Fibroblast of lung (primary cell): ENCODE measurements around the gene CIDEC.

ENCODE experiments used
- EZH2 ChIP-seq: IDR thresholded peaks from 2 replicates; pipeline ENCODE4 v1.5.1; 2012; ENCODE audit warnings: low read length, control low read depth, mild to moderate bottlenecking; ENCODE audit errors: missing control alignments
- TF ChIP-seq, protein P1 (sequence below), 2 donors: IDR thresholded peaks in 1 of 2; conservative IDR thresholded peaks in 1 of 2; 1 replicate in 1 of 2; 2 replicates in 1 of 2; pipeline ENCODE4 v1.5.1; 2011 to 2012; ENCODE audit warnings: low read length in 2 of 2, control low read depth in 1 of 2, inconsistent platforms in 1 of 2, low read depth in 1 of 2, mild to moderate bottlenecking in 1 of 2

DNA sequence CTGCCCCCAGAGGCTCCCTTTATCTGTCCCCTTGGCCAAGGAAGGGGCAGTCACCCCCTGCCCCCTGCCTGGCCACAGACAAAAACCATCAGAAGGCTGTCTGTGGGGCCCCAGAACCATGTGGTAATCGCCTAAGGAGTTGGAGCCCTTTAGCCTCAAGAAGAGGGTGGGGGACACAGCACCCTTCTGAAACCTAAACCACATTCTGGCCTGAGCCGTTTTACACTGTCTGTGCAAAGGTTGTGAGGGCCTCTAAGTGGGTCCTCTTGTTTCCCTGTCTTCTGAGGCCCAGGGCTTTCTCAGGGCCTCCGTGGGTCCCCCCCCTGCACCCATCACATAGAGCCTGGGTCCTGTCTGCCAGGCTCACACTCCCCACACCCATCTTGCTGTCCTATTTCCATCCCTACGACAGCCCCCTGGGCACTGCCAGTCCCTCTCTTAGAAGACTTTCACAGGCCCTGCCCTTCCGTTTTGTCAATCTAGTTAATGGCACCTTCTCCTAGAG is 18.4 kb downstream of the CIDEC start:
- TF ChIP-seq EZH2: no peak
- TF ChIP-seq, protein P1, sequence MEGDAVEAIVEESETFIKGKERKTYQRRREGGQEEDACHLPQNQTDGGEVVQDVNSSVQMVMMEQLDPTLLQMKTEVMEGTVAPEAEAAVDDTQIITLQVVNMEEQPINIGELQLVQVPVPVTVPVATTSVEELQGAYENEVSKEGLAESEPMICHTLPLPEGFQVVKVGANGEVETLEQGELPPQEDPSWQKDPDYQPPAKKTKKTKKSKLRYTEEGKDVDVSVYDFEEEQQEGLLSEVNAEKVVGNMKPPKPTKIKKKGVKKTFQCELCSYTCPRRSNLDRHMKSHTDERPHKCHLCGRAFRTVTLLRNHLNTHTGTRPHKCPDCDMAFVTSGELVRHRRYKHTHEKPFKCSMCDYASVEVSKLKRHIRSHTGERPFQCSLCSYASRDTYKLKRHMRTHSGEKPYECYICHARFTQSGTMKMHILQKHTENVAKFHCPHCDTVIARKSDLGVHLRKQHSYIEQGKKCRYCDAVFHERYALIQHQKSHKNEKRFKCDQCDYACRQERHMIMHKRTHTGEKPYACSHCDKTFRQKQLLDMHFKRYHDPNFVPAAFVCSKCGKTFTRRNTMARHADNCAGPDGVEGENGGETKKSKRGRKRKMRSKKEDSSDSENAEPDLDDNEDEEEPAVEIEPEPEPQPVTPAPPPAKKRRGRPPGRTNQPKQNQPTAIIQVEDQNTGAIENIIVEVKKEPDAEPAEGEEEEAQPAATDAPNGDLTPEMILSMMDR (conservative IDR thresholded peaks at IDR 0.05 in 1 of 2, IDR thresholded peaks at IDR 0.05 in 1 of 2; ENCODE audit: low read depth in 1 of 2, low read length in 2 of 2): no peak
